Fibroblast of skin of left biceps (primary cell): Measurements from ENCODE around the gene LPCAT4.
"Not testable (repeated sequence)": the region's sequence is repeated elsewhere in the genome, so short reads cannot be mapped to it uniquely, and the experiment has no call there.

Source experiments
- DNase-seq, 2 experiments: peaks; one replicate each; pipeline ENCODE4 v3.0.0-alpha.2; 2013; ENCODE audit warnings: low read depth in 2 of 2

Gene LPCAT4

DNA sequence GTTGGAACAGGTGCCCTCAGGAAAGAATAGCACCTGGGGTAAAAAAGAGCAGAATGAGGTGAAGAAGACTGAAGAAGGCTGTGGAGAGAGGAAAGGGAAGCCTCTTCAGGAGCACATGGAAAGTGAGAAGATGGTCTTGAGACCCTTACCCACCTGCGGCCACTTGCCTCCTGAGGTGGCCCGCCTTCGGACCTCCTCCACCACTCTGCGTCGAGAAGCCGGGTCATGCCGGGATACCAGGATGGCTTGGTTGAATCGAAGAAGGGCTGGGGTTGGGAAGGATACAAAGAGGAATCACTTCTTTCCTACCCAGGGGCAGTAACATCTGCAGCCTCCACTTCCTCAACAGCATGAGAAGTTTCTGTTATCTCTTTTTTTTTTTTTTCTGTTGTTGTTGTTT is 3.0 kb downstream of the LPCAT4 start:
- no peak for DNase-seq

DNA sequence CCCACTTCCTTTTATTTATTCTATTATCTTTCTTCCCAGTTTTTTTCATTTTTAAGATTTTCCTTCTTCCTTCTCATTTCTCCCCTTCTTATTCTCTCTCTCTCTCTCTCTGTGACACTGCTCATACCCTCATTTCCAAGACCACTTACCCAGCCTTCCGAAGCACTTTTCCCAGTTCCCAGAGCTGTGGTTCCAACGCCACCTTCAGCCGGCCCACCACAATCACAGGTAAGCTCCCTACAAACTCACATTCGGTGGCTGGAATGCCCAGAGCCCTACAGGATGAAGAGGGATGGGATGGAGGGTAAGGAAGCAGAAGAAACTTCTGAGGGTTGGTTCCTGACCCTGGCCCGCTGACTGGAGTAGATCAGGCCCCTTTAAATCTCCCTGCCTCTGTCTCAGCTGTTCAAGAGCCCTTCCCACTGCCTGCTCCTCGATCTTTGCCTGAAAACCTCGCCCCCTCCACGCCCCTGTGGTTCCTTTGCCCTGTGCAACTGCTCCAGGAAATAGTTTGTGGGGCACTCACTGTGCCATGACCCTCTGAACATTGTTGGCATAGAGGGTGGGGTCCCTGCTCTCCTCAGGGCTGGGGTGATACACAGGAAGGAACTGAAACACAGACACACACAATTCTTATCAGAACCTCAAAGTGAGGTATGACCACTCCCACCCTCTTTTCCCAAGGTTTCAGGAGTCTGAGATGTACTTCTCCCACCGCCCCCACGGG is 4.8 kb downstream of the LPCAT4 start:
- DNase-seq, result no peak

DNA sequence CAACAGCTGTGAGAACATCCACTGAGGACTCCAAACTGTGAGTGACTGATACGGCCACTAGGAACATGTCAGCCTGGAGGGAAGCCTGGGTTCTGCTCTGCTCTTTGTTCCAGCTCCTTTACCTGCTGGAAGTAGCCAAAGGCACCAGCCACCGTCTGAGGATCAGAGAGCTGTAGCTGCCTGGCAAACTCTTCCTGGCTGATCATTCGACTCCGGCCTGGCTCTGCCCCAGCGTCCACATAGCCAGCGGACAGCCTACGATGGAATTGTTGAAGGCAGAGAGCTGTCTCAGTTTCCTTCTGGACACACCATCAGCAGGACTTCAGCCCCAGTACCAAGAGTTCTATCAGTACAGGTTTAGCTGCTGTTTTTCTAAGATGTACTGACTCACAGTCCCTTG is 5.7 kb downstream of the LPCAT4 start:
- no peak for DNase-seq

DNA sequence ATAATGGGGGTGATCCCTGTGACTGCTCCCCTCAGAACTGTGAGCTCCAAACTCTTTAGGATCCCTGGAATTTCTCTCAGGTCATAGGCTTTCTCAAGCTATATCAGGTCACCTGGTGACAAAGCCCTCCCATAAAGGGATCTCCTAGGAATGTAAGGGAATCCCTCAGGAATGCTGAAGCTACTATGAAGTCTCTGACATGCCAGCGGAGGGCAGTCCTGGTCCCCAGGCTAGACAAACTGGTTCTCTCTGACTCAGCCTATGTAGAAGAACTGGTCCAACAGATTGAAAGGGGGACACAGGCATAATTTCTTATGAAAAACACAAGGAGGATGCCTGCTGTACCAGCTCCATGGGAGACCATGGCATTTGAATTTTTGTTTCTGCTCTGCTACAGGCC is 6.7 kb downstream of the LPCAT4 start:
- DNase-seq, result no peak

DNA sequence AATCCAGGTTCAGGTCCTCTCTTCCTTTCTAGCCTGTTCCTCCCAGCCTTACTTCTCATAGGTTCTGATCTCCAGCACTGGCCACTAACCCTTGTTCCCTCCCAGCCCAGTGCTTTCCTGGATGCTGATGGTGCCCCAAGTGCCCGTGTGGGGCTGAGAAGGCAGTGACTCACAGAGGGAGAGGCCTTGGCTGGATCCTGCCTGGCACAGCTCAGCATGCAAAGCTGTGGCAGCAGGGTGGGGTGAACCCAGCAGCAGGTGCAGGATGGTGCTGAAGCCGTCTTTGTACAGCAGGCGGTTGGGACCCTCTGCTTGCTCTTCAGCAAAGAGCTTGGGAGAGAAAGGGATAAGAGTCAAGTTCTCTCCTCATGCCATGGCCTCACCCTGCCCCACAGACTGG is 7.6 kb downstream of the LPCAT4 start:
- no peak for DNase-seq

DNA sequence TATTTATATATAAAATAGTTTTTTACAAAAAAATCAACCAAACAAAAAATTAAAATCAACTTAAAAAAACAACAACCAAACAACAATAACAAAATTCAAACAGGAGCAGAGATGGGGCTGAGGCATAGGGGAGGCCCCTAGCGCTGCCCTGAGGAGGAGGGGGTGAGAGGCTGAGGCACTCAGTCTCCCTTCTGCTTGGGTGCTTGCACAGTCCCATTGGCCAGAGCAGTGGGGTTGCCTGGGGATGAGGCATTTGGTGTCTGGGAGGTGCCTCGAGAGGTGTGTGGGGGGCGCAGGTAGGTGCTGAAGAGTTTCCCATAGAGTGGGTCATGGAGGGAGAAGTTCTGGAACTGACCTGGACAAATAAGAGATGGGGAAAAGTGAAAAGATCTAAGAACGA is 8.0 kb downstream of the LPCAT4 start:
- DNase-seq, result no peak

DNA sequence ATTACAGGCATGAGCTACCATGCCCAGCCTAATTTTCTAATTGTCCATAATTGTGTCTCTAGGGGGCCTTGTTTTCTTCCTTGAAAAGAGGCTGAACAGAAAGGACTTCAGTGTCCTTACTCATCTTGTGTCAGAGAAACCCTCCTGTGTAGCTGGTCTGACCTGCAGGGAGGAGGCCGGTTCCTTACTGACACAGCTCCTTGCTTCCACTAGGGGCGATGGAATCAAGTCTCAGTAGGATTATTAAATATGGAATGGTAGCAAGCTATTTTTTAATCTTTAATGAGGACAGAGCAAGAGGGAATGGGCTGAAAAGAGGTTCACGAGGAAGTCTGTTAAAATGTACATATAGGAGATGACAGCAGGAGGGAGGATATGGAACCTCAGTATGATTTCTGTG is 8.6 kb downstream of the LPCAT4 start:
- no peak for DNase-seq

DNA sequence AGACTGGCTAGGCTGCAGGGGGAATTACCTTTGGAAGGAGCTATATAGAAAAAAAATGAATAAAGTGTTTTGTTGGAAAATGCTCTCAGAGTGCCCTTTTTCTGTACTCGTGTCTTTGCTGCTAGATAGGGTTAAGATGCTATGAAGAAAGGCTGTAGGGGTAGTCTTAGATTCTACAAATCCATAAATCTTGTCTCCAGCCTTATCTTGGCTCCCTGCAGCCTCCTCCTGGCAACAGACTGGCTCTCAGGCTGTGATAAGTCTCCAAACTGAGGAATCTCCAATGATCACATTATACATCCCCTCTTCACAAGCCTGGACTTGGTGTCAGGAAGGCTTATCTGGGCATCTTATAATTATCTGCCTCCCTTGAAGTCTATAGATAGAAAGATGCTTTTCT is 9.3 kb downstream of the LPCAT4 start:
- no peak for DNase-seq

DNA sequence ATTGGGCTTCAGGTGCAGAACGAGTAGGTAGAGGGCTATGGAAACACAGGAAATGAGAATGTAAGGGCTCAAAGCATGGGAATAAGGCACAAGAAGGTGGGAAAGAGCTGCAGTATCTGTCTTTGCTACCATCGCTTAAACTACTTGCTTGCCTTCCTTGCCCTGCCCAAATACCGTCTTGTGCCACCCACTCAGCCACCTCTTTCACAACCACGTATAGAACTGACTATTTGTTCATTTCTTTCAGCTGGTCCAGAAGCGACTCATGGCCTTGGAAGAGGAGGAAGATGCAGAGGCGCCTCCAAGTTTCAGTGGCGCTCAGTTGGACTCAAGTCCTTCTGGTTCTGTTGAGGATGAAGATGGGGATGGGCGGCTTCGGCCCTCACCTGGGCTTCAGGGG is 11.8 kb downstream of the LPCAT4 start:
- DNase-seq, result no peak

DNA sequence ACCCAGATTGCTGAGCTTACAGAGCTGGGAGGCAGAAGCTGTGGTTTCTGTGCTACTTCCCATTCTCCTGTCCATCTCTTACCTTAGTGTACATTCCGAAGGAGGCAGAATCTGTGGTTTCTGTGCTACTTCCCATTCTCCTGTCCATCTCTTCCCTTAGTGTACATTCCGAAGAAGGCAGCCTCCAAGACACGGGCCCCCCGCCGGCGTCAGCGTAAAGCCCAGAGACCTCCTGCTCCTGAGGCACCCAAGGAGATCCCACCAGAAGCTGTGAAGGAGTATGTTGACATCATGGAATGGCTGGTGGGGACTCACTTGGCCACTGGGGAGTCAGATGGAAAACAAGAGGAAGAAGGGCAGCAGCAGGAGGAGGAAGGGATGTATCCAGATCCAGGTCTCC is 12.7 kb downstream of the LPCAT4 start:
- no peak for DNase-seq

DNA sequence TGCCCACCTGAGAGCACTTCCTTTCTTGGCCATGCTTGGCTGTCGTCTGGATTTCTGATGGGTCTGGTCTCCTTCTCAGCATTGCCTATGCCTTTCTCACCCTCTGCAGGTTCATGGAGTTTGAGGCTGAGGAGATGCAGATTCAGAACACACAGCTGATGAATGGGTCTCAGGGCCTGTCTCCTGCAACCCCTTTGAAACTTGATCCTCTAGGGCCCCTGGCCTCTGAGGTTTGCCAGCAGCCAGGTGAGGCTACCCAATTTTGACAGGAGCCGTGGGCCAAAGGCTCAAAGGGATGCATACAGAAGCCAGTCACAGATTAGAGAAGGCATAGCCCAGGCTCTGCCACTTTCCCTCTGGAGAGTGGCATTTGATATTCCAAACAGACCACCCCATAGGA is 13.4 kb downstream of the LPCAT4 start:
- no peak for DNase-seq

DNA sequence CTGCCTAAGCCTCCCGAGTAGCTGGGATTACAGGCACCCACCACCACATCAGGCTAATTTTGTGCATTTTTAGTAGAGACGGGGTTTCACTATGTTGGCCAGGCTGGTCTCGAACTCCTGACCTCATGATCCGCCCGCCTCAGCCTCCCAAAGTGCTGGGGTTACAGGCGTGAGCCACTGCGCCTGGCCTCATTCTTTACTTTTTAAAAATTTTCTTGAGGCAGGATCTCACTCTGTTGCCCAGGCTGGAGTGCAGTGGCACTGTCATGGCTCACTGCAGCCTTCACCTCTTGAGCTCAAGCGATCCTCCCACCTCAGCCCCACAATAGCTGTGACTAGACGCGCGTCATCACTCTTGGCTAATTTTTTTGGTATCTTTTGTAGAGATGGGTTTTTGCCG is 14.0 kb downstream of the LPCAT4 start:
- not testable (repeated sequence) for DNase-seq

DNA sequence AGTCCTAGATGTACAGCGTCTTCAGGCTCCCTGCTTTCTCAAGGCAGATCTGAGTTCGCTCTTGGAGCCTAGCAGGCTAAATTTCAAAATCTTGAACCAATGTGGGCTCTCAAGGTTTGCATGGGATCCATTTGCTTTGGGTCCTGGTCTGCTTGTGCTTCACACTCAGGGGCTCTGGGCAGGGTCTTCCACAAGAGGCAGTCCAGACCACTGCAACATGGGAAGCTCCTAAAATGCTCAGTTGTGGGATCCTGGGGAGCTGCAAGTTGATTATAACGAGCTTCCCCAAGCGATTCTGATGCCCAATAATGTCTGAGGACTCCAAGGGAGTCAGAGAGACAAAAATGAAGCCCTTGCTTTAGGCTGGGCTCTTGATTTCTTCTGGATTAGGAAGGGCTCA is 17.2 kb downstream of the LPCAT4 start:
- no peak for DNase-seq

DNA sequence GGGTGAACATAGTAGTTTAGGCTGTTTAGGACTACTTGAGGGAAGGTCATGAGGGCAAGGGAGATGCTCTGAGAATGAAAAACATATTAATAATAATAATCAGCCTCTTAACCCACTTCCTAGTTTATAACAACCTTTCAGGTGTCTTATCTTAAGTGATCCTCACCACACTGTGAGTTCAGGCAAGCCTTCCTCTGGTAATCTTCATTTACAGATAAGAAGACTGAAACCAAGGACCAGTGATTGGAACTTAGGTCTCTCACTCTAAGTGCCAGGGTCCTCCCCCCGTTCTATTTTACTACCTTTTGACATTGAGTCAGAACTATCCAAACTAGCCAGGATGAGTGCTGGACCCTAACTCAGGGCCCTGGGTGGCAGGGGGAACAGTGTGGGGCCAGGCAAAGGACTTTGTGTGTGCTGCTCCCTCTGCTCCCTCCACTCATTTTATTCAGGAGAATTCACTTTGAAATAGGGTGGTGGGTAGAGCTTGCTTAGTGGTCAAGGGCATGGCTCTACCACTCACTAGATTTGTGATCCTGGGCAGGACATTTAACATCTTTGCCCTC is 18.2 kb downstream of the LPCAT4 start:
- DNase-seq, result no peak

DNA sequence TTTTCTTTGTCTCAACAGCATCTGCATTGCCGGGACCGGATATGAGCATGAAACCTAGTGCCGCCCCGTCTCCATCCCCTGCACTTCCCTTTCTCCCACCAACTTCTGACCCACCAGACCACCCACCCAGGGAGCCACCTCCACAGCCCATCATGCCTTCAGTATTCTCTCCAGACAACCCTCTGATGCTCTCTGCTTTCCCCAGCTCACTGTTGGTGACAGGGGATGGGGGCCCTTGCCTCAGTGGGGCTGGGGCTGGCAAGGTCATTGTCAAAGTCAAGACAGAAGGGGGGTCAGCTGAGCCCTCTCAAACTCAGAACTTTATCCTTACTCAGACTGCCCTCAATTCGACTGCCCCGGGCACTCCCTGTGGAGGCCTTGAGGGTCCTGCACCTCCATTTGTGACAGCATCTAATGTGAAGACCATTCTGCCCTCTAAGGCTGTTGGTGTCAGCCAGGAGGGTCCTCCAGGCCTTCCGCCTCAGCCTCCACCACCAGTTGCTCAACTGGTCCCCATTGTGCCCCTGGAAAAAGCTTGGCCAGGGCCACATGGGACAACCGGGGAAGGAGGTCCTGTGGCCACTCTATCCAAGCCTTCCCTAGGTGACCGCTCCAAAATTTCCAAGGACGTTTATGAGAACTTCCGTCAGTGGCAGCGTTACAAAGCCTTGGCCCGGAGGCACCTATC is 18.9 kb downstream of the LPCAT4 start:
- no peak for DNase-seq

DNA sequence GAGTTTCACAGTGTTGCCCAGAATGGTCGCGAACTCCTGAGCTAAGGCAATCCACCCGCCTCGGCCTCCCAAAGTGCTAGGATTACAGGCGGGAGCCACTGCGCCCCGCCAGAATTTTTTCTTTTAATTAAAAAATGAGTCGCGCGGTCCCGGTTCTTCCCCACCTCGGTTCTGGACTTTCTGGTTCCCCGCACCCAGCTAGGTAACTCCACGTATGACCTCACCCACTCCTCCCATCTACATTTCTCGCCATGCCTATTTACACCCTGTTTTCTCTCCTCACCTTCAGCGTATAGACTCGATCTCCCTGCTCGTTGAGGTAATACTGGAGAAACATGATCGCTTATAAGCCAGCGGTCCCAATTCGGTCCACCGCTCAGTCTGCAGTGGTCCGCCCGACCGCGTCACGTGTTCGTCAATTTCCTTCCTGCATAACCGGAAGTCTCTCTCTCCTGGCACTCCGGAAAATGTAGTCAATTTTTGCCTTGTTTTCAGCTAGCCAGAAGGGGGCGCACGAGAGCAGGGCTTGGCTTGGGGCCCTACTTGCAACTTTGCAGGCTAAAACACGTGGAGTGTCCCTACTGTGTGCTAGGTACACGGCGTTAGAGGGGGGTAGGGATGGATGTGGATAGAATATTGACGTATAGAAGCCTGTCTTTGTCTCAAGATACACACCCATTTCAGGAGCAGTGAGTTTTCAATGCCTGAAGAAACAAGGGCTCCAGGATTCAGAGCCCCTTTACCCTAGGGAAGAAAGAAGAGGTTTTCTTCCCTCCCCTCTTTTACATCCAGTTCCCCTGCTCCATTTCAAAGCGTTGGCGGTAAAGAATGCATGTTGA is 24.0 kb downstream of the LPCAT4 start, which contains the start of the genes NOP10 and NUTM1:
TSS of gene NOP10 (minus strand) at position 400 of the 839 bp plus-strand sequence. CDS start at position 337, 63 bp downstream.
TSS of gene NUTM1 (plus strand) at position 579 of the 839 bp plus-strand sequence. CDS start 382 bp downstream, outside the sequence.
- DNase-seq, result peak; percentile 73 to 74

DNA sequence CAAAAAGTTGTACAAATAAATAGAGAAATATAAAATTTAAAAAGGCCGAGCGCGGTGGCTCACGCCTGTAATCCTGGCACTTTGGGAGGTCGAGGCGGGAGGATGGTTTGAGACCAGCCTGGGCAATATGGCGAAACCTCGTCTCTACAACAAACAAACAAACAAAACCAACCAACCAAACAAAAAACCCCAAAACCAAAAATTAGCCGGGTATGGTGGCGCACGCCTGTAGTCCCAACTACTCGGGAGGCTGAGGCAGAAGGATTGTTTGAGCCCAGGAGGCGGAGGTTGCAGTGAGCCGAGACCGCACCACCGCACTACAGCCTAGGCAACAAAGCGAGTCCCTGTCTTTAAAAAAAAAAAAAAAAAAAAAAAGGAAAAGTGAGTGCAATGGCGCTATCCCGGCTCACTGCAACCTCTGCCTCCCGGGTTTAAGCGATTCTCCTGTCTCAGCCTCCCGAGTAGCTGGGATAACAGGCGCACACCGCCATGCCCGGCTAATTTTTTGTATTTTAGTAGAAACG is 24.7 kb downstream of the LPCAT4 start:
- DNase-seq, result not testable (repeated sequence)

DNA sequence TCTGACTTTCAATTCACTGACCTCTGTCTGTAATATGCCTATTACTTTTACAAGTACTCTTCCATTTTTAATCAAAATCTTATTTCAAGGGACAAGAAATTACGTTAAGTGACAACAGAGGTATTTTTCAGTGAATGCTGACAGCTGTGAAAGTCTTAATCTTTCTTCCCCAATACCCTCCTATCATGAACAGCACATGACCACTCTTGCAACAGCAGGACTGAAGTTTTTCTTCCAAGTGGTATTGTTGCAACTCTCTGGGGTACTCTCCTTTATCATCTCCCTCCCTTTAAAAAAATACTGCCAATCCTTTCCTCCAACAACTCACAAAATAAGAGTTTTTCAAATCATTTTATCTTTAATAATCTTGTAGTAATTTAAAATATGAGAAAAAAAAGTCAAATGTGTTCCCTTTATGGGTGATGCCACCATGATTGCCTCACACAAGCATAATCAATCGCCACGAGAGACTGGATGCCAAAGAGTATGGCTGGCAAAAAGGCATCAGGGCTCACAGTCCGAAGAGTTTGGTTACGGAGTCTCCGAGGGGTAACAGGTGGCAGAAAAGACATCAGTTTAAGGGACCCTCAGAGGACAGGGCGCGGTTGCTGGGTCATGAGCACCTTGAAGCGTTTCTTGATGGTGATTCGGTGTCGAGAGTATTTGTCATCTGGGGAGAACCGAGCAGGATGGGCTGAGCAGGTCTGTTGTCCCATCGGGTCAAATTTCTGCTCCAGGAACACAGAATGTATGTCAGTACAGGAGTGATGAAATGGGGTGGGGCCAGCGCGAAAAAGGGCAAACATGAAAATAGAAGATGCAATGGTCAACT is 25.4 kb downstream of the LPCAT4 start:
- DNase-seq, result no peak

DNA sequence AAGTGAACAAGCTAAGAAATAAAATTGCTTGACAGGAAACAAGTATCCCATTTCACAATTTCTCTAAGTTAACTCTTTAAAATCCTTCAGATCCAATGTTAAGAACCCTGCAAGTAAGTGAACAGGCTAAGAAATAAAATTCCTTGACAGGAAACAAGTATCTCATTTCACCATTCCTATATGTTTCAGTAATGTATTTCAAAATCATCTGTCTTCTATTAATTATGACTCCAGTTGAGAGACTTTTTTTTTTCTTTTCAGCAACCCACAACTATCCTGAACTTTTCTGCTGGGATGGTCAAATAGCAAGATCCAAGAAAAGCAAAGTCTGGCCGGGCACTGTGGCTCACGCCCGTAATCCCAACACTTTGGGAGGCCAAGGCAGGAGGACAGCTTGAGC is 27.1 kb downstream of the LPCAT4 start:
- peak; percentile 30 to 42 for DNase-seq

DNA sequence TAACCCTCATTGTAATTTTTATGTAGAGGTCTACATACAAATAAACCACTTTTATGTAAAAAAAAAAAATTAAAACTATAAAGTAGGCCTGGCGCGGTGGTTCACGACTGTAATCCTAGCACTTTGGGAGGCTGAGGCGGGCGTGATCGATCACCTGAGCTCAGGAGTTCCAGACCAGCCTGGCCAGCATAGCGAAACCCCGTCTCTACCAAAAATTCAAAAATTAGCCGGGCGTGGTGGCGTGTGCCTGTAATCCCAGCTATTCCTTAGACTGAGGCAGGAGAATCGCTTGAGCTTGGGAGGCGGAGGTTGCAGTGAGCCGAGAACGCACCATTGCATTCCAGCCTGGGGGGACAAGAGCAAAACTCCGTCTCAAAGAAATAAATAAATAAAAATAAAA is 28.6 kb downstream of the LPCAT4 start:
- DNase-seq, result no peak
